Osteocyte (in vitro differentiated cells): Measurements from ENCODE around the gene ING1. TPM values are rescaled to one million over a fixed set of nuclear protein-coding genes. Genes with fewer than 3 reads are reported as not detected.

Source experiments
- DNase-seq: peaks from one replicate; pipeline ENCODE4 v3.0.0; 2021; ENCODE audit warnings: mixed read lengths; ENCODE audit not compliant: unreplicated experiment; ENCODE audit errors: extremely low spot score
- H3K27ac Mint-ChIP-seq: one replicate; pipeline ENCODE4 v1.8.0; 2021; ENCODE audit warnings: mild to moderate bottlenecking, mixed read lengths; ENCODE audit not compliant: unreplicated experiment
- H3K27me3 Mint-ChIP-seq: one replicate; pipeline ENCODE4 v1.8.0; 2021; ENCODE audit warnings: mixed read lengths; ENCODE audit not compliant: unreplicated experiment
- H3K36me3 Mint-ChIP-seq: one replicate; pipeline ENCODE4 v1.8.0; 2021; ENCODE audit warnings: mixed read lengths; ENCODE audit not compliant: unreplicated experiment
- H3K4me1 Mint-ChIP-seq: one replicate; pipeline ENCODE4 v1.8.0; 2021; ENCODE audit warnings: mixed read lengths; ENCODE audit not compliant: unreplicated experiment
- H3K4me3 Mint-ChIP-seq: one replicate; pipeline ENCODE4 v1.8.0; 2021; ENCODE audit warnings: mild to moderate bottlenecking, moderate library complexity, mixed read lengths; ENCODE audit not compliant: unreplicated experiment
- H3K9me3 Mint-ChIP-seq: one replicate; pipeline ENCODE4 v1.8.0; 2021; ENCODE audit warnings: mixed read lengths; ENCODE audit not compliant: unreplicated experiment
- total RNA-seq: library from RNA; stranded (reverse); gene quantifications from 2 replicates; pipeline ENCODE4 v1.2.1, GENCODE V29; 2021
- TF ChIP-seq, protein P1 (sequence below): fragments of 200-600 bp; sonication (generic); IDR thresholded peaks from 2 replicates; pipeline ENCODE4 v1.5.0; 2021; ENCODE audit warnings: antibody characterized with exemption, mild to moderate bottlenecking, moderate library complexity

The ING1 gene
- total RNA-seq, 1 donor from 2014 or later: 23.2 TPM

DNA sequence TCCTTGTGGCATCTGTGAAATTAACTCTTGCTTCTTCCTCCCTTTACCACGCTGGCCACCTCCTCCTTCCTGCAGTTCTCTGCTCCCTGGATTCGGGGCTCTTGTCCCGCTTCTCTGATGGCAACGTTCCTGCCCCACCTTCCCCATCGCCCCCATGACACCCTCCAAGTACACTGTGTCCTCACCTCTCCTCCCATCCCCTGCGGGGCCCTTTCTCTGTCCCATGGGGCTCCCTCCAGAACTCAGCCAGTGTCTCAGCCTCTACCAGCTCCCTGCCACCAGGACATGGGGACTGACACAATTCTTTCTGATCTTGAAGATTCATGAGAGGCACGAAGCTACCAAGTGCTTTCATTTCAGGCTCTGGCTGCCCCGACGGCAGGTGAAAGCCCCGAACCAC, 16.7 kb upstream of the ING1 start:
- DNase-seq: peak; percentile 78
- H3K9me3 Mint-ChIP-seq: no peaks in the 10 kb centered on the region
- TF ChIP-seq, protein P1, sequence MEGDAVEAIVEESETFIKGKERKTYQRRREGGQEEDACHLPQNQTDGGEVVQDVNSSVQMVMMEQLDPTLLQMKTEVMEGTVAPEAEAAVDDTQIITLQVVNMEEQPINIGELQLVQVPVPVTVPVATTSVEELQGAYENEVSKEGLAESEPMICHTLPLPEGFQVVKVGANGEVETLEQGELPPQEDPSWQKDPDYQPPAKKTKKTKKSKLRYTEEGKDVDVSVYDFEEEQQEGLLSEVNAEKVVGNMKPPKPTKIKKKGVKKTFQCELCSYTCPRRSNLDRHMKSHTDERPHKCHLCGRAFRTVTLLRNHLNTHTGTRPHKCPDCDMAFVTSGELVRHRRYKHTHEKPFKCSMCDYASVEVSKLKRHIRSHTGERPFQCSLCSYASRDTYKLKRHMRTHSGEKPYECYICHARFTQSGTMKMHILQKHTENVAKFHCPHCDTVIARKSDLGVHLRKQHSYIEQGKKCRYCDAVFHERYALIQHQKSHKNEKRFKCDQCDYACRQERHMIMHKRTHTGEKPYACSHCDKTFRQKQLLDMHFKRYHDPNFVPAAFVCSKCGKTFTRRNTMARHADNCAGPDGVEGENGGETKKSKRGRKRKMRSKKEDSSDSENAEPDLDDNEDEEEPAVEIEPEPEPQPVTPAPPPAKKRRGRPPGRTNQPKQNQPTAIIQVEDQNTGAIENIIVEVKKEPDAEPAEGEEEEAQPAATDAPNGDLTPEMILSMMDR: no peak
- peaks cover 5% of the 10 kb centered on the region for H3K4me1 Mint-ChIP-seq
- peaks cover 32% of the 10 kb centered on the region for H3K36me3 Mint-ChIP-seq
- no peak overlapping the region for H3K27ac Mint-ChIP-seq
- H3K27me3 Mint-ChIP-seq: no peaks in the 10 kb centered on the region
- H3K4me3 Mint-ChIP-seq: no peak overlapping the region

DNA sequence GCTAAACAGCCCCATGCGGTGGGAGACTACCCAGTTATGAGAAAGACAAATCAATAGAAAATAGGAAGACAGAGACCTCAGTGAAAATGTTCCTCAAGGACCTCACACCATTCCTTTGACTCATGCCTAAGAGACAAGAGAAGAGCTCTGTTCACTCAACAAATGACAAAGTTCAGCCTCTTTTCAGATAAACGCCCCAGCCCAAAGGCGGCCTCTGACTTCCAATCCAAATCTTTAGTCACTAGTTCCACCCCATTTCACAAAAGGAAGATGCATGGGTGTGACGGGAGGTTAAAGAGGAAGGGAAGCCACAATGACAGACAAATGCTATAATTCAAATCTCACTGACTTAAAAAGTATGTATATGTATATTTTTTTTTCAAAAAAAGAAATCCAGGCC, 15.7 kb upstream of the ING1 start:
- Mint-ChIP-seq H3K4me3 (no peak overlapping the region), H3K27ac (no peak overlapping the region), H3K9me3 (no peaks in the 10 kb centered on the region), H3K27me3 (no peaks in the 10 kb centered on the region), H3K4me1 (peaks cover 15% of the 10 kb centered on the region), H3K36me3 (peaks cover 32% of the 10 kb centered on the region)
- DNase-seq: peak; percentile 13
- TF ChIP-seq, protein P1: no peak

DNA sequence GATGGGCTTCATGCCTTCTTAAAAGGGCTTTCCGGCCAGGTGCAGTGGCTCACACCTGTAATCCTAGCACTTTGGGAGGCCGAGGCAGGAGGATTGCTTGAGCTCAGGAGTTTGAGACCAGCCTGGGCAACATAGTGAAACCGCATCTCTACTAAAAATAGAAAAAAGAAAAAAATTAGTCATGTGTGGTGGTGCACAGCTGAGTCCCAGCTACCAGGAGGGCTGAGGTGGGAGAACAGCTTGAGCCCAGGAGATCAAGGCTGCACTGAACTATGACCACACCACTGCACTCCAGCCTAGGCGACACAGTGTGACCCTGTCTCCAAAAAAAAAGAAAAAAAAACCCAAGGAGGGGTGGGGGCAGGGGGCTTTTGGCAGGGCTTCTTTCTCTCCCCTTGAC, 14.8 kb upstream of the ING1 start:
- peak; percentile 25 for DNase-seq
- H3K4me1 Mint-ChIP-seq: peaks cover 23% of the 10 kb centered on the region
- no peak overlapping the region for H3K4me3 Mint-ChIP-seq
- TF ChIP-seq, protein P1: no peak
- H3K9me3 Mint-ChIP-seq: no peaks in the 10 kb centered on the region
- peaks cover 32% of the 10 kb centered on the region for H3K36me3 Mint-ChIP-seq
- H3K27me3 Mint-ChIP-seq: no peaks in the 10 kb centered on the region
- no peak overlapping the region for H3K27ac Mint-ChIP-seq

DNA sequence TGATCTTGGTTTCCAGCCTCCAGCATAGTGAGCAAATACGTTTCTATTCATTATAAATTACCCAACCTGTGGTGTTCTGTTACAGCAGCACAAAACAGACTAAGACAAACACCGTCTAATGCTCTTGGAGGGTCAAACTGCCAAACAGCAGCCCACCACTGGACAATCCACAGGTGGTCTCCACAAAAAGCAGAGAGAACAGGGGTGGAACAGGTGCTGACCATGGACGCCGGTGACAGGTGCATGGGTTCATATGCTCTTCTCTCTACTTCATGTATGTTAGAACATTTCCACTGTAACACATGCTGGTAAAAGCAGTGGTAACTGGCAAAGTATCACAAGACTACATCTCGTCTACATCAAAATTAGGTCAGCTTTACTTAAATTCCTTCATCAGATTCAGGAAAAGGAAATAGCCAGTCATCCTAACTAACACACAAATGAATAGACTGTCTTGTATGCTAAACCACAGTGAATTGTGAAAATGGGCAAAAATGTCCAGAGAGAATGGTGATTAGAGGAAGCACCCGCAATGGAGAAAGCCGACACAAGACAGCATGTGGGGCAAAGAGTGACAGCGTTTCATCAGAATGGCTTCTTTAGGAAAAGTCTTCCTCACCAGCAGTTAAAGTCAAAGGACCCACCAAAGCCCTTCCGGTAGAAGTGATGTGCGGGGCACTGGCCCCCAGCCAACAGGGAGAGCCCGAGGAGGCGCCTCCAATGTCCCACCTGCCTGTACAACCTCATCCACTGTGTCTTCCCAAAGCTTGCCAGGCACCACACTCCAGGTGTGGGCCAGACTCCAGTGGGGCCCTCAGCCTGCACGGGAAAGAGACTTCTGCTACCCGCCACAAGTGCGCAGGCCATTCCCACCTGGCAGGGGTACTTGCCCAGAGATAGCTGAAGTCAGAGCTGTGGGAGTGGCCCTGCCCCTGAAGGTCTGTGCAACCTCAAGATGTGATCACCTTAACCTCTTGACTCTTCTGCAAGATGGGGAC, 14.1 kb upstream of the ING1 start:
- Mint-ChIP-seq H3K9me3 (no peaks in the 10 kb centered on the region), H3K36me3 (peaks cover 32% of the 10 kb centered on the region), H3K27ac (no peak overlapping the region), H3K27me3 (no peaks in the 10 kb centered on the region), H3K4me1 (peaks cover 25% of the 10 kb centered on the region), H3K4me3 (no peak overlapping the region)
- DNase-seq: peak; percentile 25
- TF ChIP-seq, protein P1: no peak

DNA sequence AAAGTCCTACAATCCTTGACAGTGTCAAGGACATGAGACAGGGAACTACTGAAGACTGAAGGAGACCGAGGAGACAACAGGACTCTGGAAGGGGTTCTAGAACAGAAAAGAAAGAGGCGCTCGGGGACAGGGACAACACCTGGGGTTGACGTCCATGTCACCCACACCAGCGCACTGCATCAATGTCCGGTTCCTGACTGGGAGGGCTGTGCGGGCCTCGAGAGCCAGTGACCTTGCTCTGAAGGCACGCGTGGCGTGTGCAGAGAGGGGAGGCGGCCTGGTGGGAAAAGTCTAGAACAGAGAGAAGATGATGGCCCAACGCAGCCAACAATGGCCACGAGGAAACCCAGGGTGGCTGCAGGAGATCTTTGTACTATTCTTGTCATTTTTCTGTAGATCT, 13.3 kb upstream of the ING1 start:
- Mint-ChIP-seq H3K27me3 (no peaks in the 10 kb centered on the region), H3K27ac (no peak overlapping the region), H3K9me3 (no peaks in the 10 kb centered on the region), H3K4me1 (peaks cover 33% of the 10 kb centered on the region), H3K4me3 (no peak overlapping the region), H3K36me3 (peaks cover 32% of the 10 kb centered on the region)
- TF ChIP-seq, protein P1: no peak
- DNase-seq: no peak
